DMS53 treated with DMSO at 0.1 percent for 48 hours (cell line): Measurements from ENCODE around the gene DGCR6L.
"Not testable (repeated sequence)": the region's sequence is repeated elsewhere in the genome, so short reads cannot be mapped to it uniquely, and the experiment has no call there.

Experiments used
- DNase-seq: peaks from one replicate; lab custom pipeline; 2025; ENCODE audit not compliant: unreplicated experiment; lab: John Stamatoyannopoulos, UW

Gene DGCR6L

DNA sequence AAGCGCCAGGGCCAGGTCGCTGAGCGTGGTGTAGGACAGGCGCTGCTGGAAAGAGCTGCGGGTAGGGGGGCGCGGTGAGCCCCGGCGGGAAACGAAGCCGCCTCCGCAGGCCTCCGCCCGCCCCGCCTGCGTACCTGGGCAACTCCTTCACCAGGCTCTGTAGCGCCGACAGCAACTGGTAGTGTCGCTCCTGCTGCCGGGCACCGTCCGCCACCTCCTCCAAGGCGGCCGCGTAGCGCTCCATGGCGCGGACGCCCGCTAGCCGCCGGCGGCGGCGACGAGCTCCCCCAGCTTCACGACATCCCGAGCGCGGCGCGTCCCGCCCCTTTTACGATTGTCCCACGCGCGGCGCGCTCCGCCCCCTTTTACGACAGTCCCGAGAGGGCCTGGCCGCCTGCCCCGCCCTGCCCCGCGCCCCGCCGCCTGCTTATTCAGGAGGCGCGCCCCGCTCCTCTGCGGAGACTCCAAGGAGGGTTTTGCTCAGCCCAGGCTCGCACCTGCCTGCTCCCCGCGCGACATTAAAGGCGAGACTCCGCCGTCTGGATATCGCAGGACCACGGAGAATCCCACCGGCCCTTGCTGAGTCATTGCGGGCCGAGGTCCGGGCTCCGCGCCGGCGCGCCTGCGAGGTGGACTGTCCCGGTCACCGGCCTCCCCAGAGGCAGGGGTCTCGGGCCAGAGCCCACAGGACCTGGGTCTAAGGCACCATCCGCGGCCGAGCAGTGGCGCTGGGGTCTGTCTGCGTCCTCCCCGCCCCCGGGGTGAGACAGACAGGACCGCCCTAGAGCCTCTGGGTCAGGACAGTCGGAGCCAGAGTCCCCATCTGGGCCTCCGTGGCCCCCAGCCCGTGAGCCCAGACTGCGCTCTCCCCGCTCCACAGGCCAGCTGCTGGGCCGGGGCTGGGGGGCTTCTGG, at the start of gene DGCR6L:
Gene DGCR6L (minus strand): TSS at position 316 of the 914 bp plus-strand sequence. CDS start 72 bp downstream, at position 244.
- peak; percentile 19 for DNase-seq

DNA sequence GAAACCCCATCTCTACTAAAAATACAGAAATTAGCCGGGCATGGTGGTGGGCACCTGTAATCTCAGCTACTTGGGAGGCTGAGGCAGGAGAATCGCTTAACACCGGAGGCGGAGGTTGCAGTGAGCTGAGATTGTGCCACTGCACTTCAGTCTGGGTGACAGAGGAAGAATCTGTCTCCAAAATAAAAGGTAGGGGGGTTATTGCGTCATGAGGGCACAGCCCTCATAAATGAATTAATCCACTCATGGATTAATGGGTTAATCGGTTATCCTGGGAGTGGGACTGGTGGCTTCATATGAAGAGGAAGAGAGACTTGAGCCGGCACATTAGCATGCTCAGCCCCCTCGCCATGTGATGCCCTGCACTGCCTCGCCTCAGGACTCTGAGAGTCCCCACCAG, 49.0 kb upstream of the DGCR6L start:
- not testable (repeated sequence) for DNase-seq

DNA sequence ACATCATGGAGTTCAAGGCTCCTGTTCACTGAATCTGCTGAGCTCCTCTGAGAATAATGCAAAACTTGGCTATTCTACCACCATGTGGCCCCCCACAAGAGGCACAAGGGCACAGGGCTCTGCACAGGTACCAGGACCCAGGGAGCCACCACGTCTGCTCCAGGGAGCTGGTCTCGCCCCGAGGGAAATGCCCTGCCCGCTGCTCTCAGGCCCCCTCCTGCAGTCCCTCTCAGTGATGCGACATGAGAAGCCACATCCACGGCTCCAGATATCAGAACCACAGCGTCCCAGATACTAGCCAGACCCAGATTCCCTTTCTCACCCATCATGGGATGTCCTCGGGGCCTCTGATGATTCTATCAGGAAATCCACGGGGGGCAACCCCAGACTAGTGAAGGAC, 47.0 kb upstream of the DGCR6L start:
- DNase-seq = not testable (repeated sequence)

DNA sequence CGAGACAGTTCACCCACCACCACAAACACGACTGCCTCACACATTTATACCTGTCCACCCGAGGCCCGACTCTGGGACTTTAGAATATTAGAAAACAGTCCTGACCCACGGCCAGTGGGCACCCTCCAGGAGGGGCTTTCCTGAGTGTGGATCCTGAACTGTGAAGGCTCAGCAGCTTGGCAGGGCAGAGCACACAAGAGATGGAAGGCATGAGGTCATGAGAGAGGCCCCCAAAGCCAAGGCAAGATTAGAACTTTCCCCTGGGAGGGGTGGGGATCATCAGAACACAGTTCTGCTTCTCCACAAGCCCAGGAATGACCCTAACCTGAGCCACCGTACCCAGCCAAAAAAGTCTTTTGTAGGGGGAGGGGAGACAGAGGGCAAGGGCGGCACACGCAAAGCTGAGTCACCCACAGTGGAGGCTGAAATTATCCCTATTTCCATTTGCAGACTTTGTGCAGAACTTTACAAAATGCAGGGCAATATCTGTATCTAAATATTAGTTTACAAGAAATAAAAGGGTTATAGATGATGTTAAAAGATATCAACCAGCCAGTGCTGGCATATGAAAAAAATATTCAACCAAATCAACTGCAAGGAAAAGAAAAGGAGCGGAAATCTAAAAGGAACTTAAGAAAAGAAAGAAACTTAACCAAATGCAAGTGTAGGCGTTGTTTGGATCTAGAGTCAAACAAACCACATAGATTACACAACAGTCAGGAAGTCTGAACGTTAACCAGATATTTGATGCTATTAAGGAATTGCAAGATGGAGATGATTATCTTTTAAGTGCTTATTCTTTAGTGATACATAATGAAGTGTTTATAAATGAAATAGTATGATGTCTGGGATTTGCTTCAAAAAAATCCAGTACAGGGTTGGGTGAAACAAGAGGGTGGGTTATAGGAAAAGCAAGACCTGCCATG, 44.7 kb upstream of the DGCR6L start:
- DNase-seq = not testable (repeated sequence)

DNA sequence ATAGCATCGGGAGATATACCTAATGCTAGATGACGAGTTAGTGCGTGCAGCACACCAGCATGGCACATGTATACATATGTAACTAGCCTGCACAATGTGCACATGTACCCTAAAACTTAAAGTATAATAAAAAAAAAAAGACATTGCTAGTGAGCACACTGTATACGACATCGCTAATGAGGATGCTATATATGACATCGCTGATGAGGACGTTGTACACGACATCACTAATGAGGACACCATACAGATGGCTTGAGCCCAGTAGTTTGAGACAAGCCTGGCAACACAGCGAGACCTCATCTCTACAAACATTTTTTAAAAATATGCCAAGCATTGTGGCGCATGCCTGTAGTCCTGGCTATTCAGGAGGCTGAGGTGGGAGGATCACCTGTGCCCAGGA, 42.5 kb upstream of the DGCR6L start:
- not testable (repeated sequence) for DNase-seq

DNA sequence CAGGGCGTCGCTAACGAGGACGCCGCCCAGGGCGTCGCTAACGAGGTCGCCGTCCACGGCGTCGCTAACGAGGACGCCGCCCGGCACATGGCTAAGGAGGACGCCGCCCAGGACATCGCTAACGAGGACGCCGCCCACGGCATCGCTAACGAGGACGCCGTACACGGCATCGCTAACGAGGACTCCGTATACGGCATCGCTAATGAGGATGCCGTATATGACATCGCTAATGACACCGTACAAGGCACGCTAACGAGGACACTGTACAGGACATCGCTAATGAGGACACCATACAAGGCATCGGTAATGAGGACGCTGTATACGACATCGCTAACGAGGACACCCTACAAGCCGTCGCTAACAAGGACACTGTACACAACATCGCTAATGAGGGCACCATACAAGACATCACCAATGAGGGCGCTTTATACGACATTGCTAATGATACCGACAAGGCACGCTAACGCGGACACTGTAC, 41.9 kb upstream of the DGCR6L start:
- DNase-seq = not testable (repeated sequence)

DNA sequence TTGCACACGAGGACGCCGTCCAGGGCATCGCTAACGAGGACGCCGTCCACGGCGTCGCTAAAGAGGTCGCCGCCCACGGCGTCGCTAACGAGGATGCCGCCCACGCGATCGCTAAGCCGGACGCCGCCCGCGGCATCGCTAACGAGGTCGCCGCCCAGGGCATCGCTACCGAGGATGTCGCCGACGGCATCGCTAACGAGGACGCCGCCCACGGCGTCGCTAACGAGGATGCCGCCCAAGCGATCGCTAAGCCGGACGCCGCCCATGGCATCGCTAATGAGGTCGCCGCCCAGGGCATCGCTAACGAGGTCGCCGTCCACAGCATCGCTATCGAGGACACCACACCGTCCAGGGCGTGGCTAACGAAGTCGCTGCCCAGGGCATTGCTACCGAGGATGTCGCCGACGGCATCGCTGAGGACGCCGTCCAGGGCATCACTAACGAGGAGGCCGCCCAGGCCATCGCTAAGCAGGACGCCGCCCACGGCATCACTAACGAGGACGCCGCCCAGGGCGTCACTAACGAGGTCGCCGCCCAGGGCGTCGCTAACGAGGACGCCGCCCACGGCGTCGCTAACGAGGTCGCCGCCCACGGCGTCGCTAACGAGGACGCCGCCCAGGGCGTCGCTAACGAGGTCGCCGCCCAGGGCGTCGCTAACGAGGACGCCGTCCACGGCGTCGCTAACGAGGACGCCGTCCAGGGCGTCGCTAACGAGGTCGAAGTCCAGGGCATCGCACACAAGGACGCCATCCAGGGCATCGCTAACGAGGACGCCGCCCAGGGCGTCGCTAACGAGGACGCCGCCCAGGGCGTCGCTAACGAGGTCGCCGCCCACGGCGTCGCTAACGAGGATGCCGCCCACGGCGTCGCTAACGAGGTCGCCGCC, 41.2 kb upstream of the DGCR6L start:
- DNase-seq = not testable (repeated sequence)

DNA sequence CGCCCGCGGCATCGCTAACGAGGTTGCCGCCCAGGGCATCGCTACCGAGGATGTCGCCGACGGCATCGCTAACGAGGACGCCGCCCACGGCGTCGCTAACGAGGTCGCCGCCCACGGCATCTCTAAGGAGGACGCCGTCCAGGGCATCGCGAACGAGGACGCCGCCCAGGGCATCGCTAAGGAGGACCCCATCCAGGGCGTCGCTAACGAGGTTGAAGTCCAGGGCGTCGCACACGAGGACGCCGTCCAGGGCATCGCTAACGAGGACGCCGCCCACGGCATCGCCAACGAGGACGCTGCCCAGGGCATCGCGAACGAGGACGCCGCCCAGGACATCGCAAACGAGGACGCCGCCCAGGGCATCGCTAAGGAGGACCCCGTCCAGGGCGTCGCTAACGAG, 40.4 kb upstream of the DGCR6L start:
- DNase-seq = not testable (repeated sequence)

DNA sequence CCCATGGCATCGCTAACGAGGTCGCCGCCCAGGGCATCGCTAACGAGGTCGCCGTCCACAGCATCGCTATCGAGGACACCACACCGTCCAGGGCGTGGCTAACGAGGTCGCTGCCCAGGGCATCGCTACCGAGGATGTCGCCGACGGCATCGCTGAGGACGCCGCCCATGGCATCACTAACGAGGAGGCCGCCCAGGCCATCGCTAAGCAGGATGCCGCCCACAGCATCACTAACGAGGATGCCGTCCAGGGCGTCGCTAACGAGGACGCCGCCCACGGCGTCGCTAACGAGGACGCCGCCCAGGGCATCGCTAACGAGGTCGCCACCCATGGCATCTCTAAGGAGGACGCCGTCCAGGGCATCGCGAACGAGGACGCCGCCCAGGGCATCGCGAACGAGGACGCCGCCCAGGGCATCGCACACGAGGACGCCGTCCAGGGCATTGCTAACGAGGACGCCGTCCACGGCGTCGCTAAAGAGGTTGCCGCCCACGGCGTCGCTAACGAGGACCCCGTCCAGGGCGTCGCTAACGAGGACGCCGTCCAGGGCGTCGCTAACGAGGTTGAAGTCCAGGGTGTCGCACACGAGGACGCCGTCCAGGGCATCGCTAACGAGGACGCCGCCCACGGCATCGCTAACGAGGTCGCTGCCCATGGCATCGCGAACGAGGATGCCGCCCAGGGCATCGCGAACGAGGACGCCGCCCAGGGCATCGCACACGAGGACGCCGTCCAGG, 38.8 kb upstream of the DGCR6L start:
- DNase-seq = not testable (repeated sequence)

DNA sequence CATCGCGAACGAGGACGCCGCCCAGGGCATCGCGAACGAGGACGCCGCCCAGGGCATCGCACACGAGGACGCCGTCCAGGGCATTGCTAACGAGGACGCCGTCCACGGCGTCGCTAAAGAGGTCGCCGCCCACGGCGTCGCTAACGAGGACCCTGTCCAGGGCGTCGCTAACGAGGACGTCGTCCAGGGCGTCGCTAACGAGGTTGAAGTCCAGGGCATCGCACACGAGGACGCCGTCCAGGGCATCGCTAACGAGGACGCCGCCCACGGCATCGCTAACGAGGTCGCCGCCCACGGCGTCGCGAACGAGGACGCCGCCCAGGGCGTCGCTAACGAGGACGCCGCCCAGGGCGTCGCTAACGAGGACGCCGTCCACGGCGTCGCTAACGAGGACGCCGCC, 38.1 kb upstream of the DGCR6L start:
- not testable (repeated sequence) for DNase-seq

DNA sequence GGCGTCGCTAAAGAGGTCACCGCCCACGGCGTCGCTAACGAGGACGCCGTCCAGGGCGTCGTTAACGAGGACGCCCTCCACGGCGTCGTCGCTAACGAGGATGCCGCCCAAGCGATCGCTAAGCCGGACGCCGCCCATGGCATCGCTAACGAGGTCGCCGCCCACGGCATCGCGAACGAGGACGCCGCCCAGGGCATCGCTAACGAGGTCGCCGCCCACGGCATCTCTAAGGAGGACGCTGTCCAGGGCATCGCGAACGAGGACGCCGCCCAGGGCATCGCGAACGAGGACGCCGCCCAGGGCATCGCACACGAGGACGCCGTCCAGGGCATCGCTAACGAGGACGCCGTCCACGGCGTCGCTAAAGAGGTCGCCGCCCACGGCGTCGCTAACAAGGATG, 37.0 kb upstream of the DGCR6L start:
- DNase-seq = not testable (repeated sequence)

DNA sequence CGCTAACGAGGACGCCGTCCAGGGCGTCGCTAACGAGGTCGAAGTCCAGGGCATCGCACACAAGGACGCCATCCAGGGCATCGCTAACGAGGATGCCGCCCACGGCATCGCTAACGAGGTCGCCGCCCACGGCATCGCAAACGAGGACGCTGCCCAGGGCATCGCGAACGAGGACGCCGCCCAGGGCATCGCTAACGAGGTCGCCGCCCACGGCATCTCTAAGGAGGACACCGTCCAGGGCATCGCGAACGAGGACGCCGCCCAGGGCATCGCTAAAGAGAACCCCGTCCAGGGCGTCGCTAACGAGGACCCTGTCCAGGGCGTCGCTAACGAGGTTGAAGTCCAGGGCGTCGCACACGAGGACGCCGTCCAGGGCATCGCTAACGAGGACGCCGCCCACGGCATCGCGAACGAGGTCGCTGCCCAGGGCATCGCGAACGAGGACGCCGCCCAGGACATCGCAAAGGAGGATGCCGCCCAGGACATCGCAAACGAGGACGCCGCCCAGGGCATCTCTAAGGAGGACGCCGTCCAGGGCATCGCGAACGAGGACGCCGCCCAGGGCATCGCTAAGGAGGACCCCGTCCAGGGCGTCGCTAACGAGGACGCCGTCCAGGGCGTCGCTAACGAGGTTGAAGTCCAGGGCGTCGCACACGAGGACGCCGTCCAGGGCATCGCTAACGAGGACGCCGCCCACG, 36.2 kb upstream of the DGCR6L start:
- not testable (repeated sequence) for DNase-seq

DNA sequence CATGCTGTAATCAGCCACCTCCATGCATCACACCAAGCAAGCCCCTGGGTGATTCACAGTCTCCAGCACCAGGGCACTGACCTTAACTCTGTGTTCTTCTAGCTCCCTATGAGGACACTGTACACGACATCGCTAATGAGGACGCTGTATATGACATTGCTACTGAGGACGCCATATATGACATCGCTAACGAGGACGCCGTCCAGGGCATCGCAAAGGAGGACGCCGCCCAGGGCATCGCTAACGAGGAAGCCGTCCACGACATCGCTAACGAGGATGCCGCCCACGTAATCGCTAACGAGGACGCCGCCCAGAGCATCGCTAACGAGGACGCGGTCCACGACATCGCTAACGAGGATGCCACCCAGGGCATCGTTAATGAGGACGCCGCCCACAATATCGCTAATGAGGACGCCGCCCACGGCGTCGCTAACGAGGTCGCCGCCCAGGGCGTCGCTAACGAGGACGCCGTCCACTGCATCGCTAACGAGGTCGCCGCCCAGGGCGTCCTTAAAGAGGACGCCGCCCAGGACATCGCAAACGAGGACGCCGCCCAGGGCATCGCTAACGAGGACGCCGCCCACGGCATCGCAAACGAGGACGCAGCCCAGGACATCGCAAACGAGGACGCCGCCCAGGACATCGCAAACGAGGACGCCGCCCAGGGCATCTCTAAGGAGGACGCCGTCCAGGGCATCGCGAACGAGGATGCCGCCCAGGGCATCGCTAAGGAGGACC, 34.5 kb upstream of the DGCR6L start:
- DNase-seq = no peak

DNA sequence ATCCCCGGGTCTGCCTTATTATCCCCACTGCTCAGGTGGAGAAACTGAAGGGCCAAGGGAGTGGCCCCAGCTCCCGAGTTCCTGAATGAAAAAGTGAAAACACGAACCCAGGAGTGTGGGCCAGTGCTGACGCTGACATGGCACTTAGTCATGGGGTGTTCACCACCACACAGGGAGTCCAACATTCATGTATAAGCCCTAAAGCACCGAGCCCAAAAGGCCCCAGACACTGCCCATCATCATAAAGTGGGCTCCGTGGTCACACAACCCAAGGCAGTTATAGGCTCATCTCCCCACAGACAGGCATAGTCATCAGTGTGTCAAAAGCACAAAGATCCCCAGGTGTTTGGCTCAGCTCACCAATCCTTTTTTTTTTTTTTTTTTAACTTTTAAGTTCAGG, 32.7 kb upstream of the DGCR6L start:
- DNase-seq = not testable (repeated sequence)

DNA sequence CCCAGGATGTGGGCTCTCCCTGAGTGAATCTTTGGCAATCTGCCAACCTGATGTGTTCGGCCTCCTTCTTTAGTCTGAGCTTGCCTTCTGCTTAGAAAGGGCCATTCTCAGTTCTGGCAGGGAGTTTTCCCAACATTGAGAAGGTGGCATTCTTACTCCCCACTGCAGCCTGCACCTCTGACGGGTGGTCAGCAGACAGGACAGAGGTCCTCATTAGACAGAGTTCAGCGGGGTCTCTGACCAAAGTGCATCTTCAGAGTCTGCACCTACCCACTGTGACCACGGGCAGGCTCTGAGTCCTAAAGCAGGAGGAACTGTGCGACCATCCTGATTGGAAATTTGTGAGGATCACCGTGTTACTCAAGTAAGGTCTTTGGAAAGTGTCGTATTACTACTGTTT, 26.7 kb upstream of the DGCR6L start:
- not testable (repeated sequence) for DNase-seq

DNA sequence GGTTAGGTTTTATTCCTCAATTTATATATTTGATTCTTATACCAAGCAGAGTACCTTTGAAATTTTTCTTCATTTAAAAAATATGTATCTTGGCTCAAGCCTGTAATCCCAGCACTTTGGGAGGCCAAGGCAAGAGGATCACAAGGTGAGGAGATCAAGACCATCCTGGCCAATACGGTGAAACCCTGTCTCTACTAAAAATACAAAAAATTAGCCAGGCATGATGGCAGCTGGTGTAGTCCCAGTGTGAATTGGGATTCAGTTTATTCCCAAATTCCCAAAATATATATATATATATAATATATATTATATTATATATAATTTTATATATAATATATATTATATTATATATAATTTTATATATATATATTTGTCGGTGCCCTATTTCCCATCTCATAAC, 18.4 kb upstream of the DGCR6L start:
- not testable (repeated sequence) for DNase-seq

DNA sequence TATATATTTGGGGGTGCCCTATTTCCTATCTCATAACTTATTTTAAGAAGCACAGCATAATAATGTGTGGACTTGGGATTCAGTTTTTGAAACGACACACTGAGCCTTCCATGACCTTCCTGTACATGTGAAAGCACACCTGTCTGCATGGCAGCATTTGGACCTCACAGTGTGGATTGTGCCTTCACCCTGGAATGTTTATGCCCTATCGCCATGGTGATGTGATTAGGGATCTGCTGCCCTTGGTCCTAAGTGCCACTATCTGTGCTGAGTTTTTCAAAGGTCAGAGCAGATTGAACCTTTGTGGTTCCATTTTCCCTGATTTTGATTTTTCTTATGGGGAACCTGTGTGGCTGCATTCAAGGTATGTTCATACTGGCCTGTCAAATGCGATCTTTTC, 17.9 kb upstream of the DGCR6L start:
- DNase-seq = not testable (repeated sequence)

DNA sequence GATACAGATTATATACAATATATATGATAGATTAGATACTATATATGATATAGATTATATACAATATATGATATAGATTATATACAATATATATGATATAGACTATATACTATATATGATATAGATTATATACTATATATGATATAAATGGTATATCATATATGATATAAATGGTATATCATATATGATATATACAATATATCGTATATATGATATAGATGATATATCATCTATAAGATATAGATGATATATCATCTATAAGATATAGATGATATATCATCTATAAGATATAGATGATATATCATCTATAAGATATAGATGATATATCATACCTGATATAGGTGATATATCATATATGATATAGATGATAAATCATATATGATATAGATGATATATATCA, 16.7 kb upstream of the DGCR6L start:
- DNase-seq = not testable (repeated sequence)

DNA sequence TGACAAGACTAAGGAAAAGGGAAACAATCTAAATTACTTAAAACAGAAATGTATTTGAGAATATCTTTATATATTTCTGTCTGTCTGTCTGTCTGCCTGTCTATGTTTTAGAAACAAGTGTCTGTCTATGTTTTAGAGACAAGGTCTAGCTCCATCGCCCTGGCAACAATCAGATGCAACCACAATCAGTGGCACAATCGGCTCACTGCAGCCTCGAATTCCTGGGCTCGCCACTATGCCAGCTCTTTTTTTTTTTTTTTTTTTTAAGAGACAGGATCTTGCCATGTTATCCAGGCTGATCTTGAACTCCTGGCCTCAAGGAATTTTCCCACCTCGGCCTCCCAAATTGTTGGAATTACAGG, 8.7 kb upstream of the DGCR6L start:
- DNase-seq = peak; percentile 0
